Glomerular visceral epithelial cell (primary cell): ENCODE data around the gene C17orf100.

Experiments used
- DNase-seq: peaks from one replicate; pipeline ENCODE4 v3.0.0-alpha.2; 2016; ENCODE audit errors: extremely low spot score

Gene C17orf100

GRCh38 chr17:6669479-6670212 lies 18.1 kb downstream of the C17orf100 start:
- DNase-seq = no peak

GRCh38 chr17:6670571-6670970 lies 19.0 kb downstream of the C17orf100 start:
- DNase-seq = no peak

GRCh38 chr17:6670999-6671398 lies 19.4 kb downstream of the C17orf100 start:
- DNase-seq = no peak

- DNase-seq = no peak
Observed at GRCh38 chr17:6671431-6671830, 19.9 kb downstream of the C17orf100 start.

- DNase-seq = no peak
Observed at GRCh38 chr17:6674586-6674985, 23.0 kb downstream of the C17orf100 start.

- DNase-seq = no peak
Observed at GRCh38 chr17:6675201-6675825, 23.8 kb downstream of the C17orf100 start.

- no peak for DNase-seq
Observed at GRCh38 chr17:6676802-6677157, 25.2 kb downstream of the C17orf100 start.

- DNase-seq = peak; percentile 86
Observed at GRCh38 chr17:6677158-6677831, 25.7 kb downstream of the C17orf100 start.

- no peak for DNase-seq
Observed at GRCh38 chr17:6677946-6678345, 26.4 kb downstream of the C17orf100 start.

- DNase-seq = no peak
Observed at GRCh38 chr17:6679241-6679640, 27.7 kb downstream of the C17orf100 start.

- DNase-seq = no peak
Observed at GRCh38 chr17:6681176-6681575, 29.6 kb downstream of the C17orf100 start.

GRCh38 chr17:6681671-6682070 lies 30.1 kb downstream of the C17orf100 start:
- no peak for DNase-seq

- no peak for DNase-seq
Observed at GRCh38 chr17:6682339-6682738, 30.8 kb downstream of the C17orf100 start.

- DNase-seq = no peak
Observed at GRCh38 chr17:6683081-6683684, 31.6 kb downstream of the C17orf100 start.

GRCh38 chr17:6683730-6684459 lies 32.3 kb downstream of the C17orf100 start:
- no peak for DNase-seq

- DNase-seq = no peak
Observed at GRCh38 chr17:6684460-6684783, 32.9 kb downstream of the C17orf100 start.

- no peak for DNase-seq
Observed at GRCh38 chr17:6684881-6685767, 33.6 kb downstream of the C17orf100 start.

GRCh38 chr17:6686026-6686425 lies 34.5 kb downstream of the C17orf100 start:
- DNase-seq = no peak

GRCh38 chr17:6688944-6689343 lies 37.4 kb downstream of the C17orf100 start:
- no peak for DNase-seq

- no peak for DNase-seq
Observed at GRCh38 chr17:6690641-6691040, 39.1 kb downstream of the C17orf100 start.

GRCh38 chr17:6691546-6691945 lies 40.0 kb downstream of the C17orf100 start:
- no peak for DNase-seq
